Lower lobe of right lung (tissue), 2 donors: Measurements from ENCODE around the gene ROBO4. TPM values are rescaled to one million over a fixed set of nuclear protein-coding genes. Genes with fewer than 3 reads are reported as not detected.

Experiments
- ATAC-seq, 2 donors: fragments of 200-7000 bp; cut with Tn5 transposase; one replicate each; pipeline ENCODE4 v1.9.1; 2020 to 2022; ENCODE audit warnings: mild to moderate bottlenecking in 2 of 2, moderate library complexity in 2 of 2
- DNase-seq: peaks from one replicate; pipeline ENCODE4 v3.0.0-alpha.2; 2020
- H3K27ac ChIP-seq: fragments of 200-600 bp; one replicate; pipeline ENCODE4 v1.8.0; 2022
- H3K27me3 ChIP-seq: fragments of 200-600 bp; one replicate; pipeline ENCODE4 v1.8.0; 2022; ENCODE audit warnings: low read depth
- H3K36me3 ChIP-seq: fragments of 200-600 bp; one replicate; pipeline ENCODE4 v1.8.0; 2022; ENCODE audit warnings: mild to moderate bottlenecking
- H3K4me1 ChIP-seq: fragments of 200-600 bp; one replicate; pipeline ENCODE4 v1.8.0; 2022
- H3K4me3 ChIP-seq: fragments of 200-600 bp; one replicate; pipeline ENCODE4 v1.8.0; 2022; ENCODE audit warnings: mild to moderate bottlenecking
- H3K9me3 ChIP-seq: fragments of 200-600 bp; one replicate; pipeline ENCODE4 v1.8.0; 2022
- CTCF ChIP-seq: fragments of 200-600 bp; IDR thresholded peaks from one replicate; pipeline ENCODE4 v1.8.0; 2022; ENCODE audit warnings: antibody characterized with exemption, mild to moderate bottlenecking
- intact Hi-C: fragments of 100-400 bp; cut with DNase I; formaldehyde crosslinking; loops from one replicate; pipeline ENCODE4 v1.11.0; 2022
- total RNA-seq: library from RNA; stranded (reverse); fragmentation: NEBNext Ultra II Directional; extraction: Animal tissue kit (Norgen Biotek cat#: 25700); gene quantifications from one replicate; pipeline ENCODE4 v1.2.1, GENCODE V29; 2021
- donor health status: DM: no; HTN: yes; CAD: no; lungs with severe emphysema.

ROBO4 gene
- total RNA-seq, 1 donor from 2014 or later: 58.3 TPM

GRCh38 chr11:124923296-124923695, 25.6 kb upstream of the ROBO4 start:
- TF ChIP-seq CTCF: no peak
- no peak overlapping the region for H3K27ac ChIP-seq
- H3K4me1 ChIP-seq: peaks cover 3% of the 10 kb centered on the region
- H3K9me3 ChIP-seq: no peaks in the 10 kb centered on the region
- H3K27me3 ChIP-seq: peaks cover 14% of the 10 kb centered on the region
- DNase-seq: no peak
- intact Hi-C loops: no loop called here
- ATAC-seq: no peak
- no peaks in the 10 kb centered on the region for H3K36me3 ChIP-seq
- H3K4me3 ChIP-seq: no peak overlapping the region

- no peak overlapping the region for H3K27ac ChIP-seq
- no peaks in the 10 kb centered on the region for H3K9me3 ChIP-seq
- TF ChIP-seq CTCF: no peak
- intact Hi-C loops: no loop called here
- ATAC-seq (no peak), DNase-seq (no peak)
- H3K4me1 ChIP-seq: peaks cover 3% of the 10 kb centered on the region
- no peaks in the 10 kb centered on the region for H3K36me3 ChIP-seq
- no peak overlapping the region for H3K4me3 ChIP-seq
- peaks cover 14% of the 10 kb centered on the region for H3K27me3 ChIP-seq
Measured at GRCh38 chr11:124922831-124923230, 25.2 kb upstream of the ROBO4 start.

- Histone ChIP-seq H3K27ac (peak overlapping the region; percentile 85), H3K9me3 (no peaks in the 10 kb centered on the region), H3K27me3 (peaks cover 14% of the 10 kb centered on the region), H3K4me3 (peak overlapping the region; percentile 52), H3K36me3 (no peaks in the 10 kb centered on the region), H3K4me1 (peaks cover 3% of the 10 kb centered on the region)
- DNase-seq (peak; percentile 80), ATAC-seq (peak; percentile 75 to 76)
- intact Hi-C loops: no loop called here
- no peak for TF ChIP-seq CTCF
Measured at GRCh38 chr11:124920870-124921609, 23.4 kb upstream of the ROBO4 start.

GRCh38 chr11:124920356-124920755, 22.7 kb upstream of the ROBO4 start:
- TF ChIP-seq CTCF: no peak
- intact Hi-C loops: no loop called here
- peaks cover 3% of the 10 kb centered on the region for H3K4me1 ChIP-seq
- no peaks in the 10 kb centered on the region for H3K9me3 ChIP-seq
- ATAC-seq (no peak), DNase-seq (no peak)
- no peaks in the 10 kb centered on the region for H3K36me3 ChIP-seq
- H3K27ac ChIP-seq: peak overlapping the region; percentile 85
- H3K4me3 ChIP-seq: peak overlapping the region; percentile 52
- H3K27me3 ChIP-seq: peaks cover 14% of the 10 kb centered on the region

GRCh38 chr11:124919898-124920297, 22.2 kb upstream of the ROBO4 start:
- ATAC-seq (no peak), DNase-seq (no peak)
- TF ChIP-seq CTCF: no peak
- no peaks in the 10 kb centered on the region for H3K36me3 ChIP-seq
- peaks cover 14% of the 10 kb centered on the region for H3K27me3 ChIP-seq
- peaks cover 3% of the 10 kb centered on the region for H3K4me1 ChIP-seq
- peak overlapping the region; percentile 85 for H3K27ac ChIP-seq
- no peaks in the 10 kb centered on the region for H3K9me3 ChIP-seq
- H3K4me3 ChIP-seq: no peak overlapping the region
- intact Hi-C loops: no loop called here
